ENCODE measurements around the gene REP15. TPM values are rescaled to one million over a fixed set of nuclear protein-coding genes. Genes with fewer than 3 reads are reported as not detected.

Gene REP15
- total RNA-seq, 1 donor, result 4.0 TPM

DNA sequence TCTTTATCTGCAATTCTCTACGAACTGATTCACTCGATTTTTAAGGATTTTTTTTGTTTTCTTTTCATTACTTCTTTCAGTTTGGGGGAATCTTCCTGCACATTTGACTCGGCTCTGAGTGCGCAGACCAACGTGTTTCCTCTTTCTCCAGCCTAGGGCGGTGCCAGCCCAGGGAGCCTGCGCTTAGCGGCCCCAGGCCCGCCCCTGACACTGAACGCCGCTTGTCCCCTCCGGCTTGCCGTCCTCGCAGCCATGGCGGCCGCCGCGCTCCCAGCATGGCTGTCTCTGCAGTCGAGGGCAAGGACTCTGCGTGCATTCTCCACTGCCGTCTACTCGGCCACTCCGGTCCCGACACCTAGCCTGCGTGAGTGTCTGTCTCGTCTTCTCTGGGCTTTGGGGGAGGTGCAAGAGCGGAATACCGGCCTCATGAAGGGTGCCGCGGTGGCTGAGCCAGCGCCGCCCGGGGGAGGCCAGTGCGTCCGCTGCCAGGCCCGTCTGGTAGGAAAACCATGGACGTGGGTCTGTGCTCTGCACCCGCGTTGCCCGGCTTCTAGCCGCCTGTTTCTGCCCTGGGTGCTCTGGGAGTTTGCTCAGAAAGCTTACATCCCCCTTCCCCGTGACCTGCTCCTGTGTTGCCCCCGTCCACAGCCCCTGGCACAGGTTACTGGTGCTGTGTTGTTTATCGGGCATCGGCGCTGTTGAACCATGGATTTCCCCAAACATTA is 14.5 kb downstream of the REP15 start, which contains the start of gene MRPS35:
MRPS35 (plus strand) TSS at position 241 of the 725 bp plus-strand sequence; CDS start at position 253, 12 bp downstream.
- Histone ChIP-seq H3K36me3 (ENCODE audit: insufficient read depth, low read length) (peaks cover 4% of the 10 kb centered on the region), H3K4me3 (ENCODE audit: insufficient read depth, low read length) (peak within 1 kb of the TSS; percentile 94), H3K9me3 (ENCODE audit: low read depth, low read length) (no peaks in the 10 kb centered on the region), H3K79me2 (ENCODE audit: insufficient read depth, low read length) (peaks cover 49% of the 10 kb centered on the region), H4K20me1 (ENCODE audit: insufficient read depth, low read length) (peaks cover 21% of the 10 kb centered on the region), H3K27ac (ENCODE audit: low read depth, low read length) (peak within 1 kb of the TSS; percentile 94), H3K27me3 (ENCODE audit: insufficient read depth, low read length) (no peaks in the 10 kb centered on the region), H3K4me1 (ENCODE audit: insufficient read depth, low read length) (peaks cover 10% of the 10 kb centered on the region), H2AFZ (ENCODE audit: low read length) (peak within 1 kb of the TSS; percentile 96), H3K4me2 (ENCODE audit: insufficient read depth, low read length) (peak within 1 kb of the TSS; percentile 99)
- DNase-seq (ENCODE audit: insufficient read length, low spot score, missing footprints), result peak; percentile 92
- TF ChIP-seq, protein P1, sequence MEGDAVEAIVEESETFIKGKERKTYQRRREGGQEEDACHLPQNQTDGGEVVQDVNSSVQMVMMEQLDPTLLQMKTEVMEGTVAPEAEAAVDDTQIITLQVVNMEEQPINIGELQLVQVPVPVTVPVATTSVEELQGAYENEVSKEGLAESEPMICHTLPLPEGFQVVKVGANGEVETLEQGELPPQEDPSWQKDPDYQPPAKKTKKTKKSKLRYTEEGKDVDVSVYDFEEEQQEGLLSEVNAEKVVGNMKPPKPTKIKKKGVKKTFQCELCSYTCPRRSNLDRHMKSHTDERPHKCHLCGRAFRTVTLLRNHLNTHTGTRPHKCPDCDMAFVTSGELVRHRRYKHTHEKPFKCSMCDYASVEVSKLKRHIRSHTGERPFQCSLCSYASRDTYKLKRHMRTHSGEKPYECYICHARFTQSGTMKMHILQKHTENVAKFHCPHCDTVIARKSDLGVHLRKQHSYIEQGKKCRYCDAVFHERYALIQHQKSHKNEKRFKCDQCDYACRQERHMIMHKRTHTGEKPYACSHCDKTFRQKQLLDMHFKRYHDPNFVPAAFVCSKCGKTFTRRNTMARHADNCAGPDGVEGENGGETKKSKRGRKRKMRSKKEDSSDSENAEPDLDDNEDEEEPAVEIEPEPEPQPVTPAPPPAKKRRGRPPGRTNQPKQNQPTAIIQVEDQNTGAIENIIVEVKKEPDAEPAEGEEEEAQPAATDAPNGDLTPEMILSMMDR (IDR thresholded peaks at IDR 0.05; ENCODE audit: extremely low read depth, low read depth, low read length), result no peak

DNA sequence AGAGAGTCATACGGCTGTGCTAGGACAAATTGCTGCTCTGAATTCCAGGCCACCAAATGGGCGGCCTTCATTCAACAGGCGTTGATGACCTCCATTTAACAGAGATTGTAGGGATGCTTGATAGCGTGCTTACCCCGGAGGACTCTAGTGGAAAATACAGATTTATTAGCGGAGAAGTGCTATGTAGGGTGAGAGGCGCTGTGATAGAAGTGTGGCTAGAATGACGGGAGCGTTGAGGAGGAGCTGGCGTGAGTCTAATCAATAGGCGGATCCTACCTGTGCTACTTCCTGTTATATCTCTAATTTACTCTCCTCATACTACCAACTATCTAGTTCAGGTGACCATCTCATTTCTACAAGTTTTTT is 15.1 kb downstream of the REP15 start:
- peaks cover 10% of the 10 kb centered on the region for H3K4me1 ChIP-seq (ENCODE audit: insufficient read depth, low read length)
- no peaks in the 10 kb centered on the region for H3K27me3 ChIP-seq (ENCODE audit: insufficient read depth, low read length)
- peaks cover 8% of the 10 kb centered on the region for H3K36me3 ChIP-seq (ENCODE audit: insufficient read depth, low read length)
- peak overlapping the region; percentile 94 for H3K4me3 ChIP-seq (ENCODE audit: insufficient read depth, low read length)
- H4K20me1 ChIP-seq (ENCODE audit: insufficient read depth, low read length), result peaks cover 21% of the 10 kb centered on the region
- H3K4me2 ChIP-seq (ENCODE audit: insufficient read depth, low read length), result peak overlapping the region; percentile 99
- H3K9me3 ChIP-seq (ENCODE audit: low read depth, low read length), result no peaks in the 10 kb centered on the region
- H3K79me2 ChIP-seq (ENCODE audit: insufficient read depth, low read length), result peaks cover 49% of the 10 kb centered on the region
- peak; percentile 31 for DNase-seq (ENCODE audit: insufficient read length, low spot score, missing footprints)
- H3K27ac ChIP-seq (ENCODE audit: low read depth, low read length), result peak overlapping the region; percentile 94
- TF ChIP-seq, protein P1 (IDR thresholded peaks at IDR 0.05; ENCODE audit: extremely low read depth, low read depth, low read length), result no peak
- peak overlapping the region; percentile 96 for H2AFZ ChIP-seq (ENCODE audit: low read length)

DNA sequence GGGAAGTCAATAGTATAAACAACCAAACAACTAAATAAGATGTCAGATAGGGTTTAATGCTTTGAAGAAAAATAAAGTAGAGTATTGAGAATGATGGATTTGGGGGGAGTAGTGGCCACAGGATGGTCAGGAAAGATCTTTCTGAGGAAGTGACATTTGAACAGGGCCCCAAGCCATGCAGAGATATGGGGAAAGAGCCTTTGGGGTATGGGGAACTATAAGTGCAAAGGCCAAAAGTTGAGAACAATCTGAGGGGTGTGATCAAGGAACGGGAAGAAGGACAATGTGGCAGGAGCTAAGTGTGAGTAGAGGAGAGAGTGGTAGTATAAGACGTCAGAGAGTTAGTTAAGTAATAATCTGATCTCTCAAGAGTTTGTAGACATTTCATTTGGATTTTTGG is 15.7 kb downstream of the REP15 start:
- TF ChIP-seq, protein P1 (IDR thresholded peaks at IDR 0.05; ENCODE audit: extremely low read depth, low read depth, low read length), result no peak
- H4K20me1 ChIP-seq (ENCODE audit: insufficient read depth, low read length), result peaks cover 21% of the 10 kb centered on the region
- H3K27me3 ChIP-seq (ENCODE audit: insufficient read depth, low read length), result no peaks in the 10 kb centered on the region
- no peaks in the 10 kb centered on the region for H3K9me3 ChIP-seq (ENCODE audit: low read depth, low read length)
- H3K4me1 ChIP-seq (ENCODE audit: insufficient read depth, low read length), result peaks cover 10% of the 10 kb centered on the region
- no peak overlapping the region for H3K27ac ChIP-seq (ENCODE audit: low read depth, low read length)
- no peak for DNase-seq (ENCODE audit: insufficient read length, low spot score, missing footprints)
- peaks cover 13% of the 10 kb centered on the region for H3K36me3 ChIP-seq (ENCODE audit: insufficient read depth, low read length)
- peaks cover 49% of the 10 kb centered on the region for H3K79me2 ChIP-seq (ENCODE audit: insufficient read depth, low read length)
- H3K4me2 ChIP-seq (ENCODE audit: insufficient read depth, low read length), result peak overlapping the region; percentile 99
- H3K4me3 ChIP-seq (ENCODE audit: insufficient read depth, low read length), result peak overlapping the region; percentile 94
- no peak overlapping the region for H2AFZ ChIP-seq (ENCODE audit: low read length)

DNA sequence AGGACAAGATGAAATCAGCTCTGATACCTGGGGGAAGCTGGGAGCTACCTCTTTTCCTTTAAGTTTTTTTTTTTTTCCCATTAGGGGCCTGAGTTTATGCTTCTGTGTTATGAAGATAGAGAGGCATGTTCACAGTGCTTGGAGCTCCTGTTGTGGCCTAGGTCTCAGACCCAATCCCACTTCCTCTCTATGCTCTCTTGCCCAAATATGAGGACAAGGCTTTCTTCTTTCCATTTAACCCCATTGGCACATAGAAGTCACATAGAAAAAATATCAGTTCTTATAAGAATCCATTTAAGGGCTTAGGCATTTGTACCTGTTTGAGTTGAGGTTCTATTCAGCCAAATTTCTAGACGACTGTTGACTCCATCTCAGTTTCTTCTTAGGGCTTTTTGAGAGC is 27.0 kb downstream of the REP15 start:
- no peaks in the 10 kb centered on the region for H3K27me3 ChIP-seq (ENCODE audit: insufficient read depth, low read length)
- no peak overlapping the region for H3K4me3 ChIP-seq (ENCODE audit: insufficient read depth, low read length)
- TF ChIP-seq, protein P1 (IDR thresholded peaks at IDR 0.05; ENCODE audit: extremely low read depth, low read depth, low read length), result no peak
- H3K9me3 ChIP-seq (ENCODE audit: low read depth, low read length), result no peaks in the 10 kb centered on the region
- H3K27ac ChIP-seq (ENCODE audit: low read depth, low read length), result no peak overlapping the region
- H3K4me1 ChIP-seq (ENCODE audit: insufficient read depth, low read length), result no peaks in the 10 kb centered on the region
- peak; percentile 56 for DNase-seq (ENCODE audit: insufficient read length, low spot score, missing footprints)
- H4K20me1 ChIP-seq (ENCODE audit: insufficient read depth, low read length), result no peaks in the 10 kb centered on the region
- no peak overlapping the region for H2AFZ ChIP-seq (ENCODE audit: low read length)
- no peak overlapping the region for H3K4me2 ChIP-seq (ENCODE audit: insufficient read depth, low read length)
- peaks cover 31% of the 10 kb centered on the region for H3K36me3 ChIP-seq (ENCODE audit: insufficient read depth, low read length)
- H3K79me2 ChIP-seq (ENCODE audit: insufficient read depth, low read length), result peaks cover 7% of the 10 kb centered on the region

Data from osteoblast (primary cell).